Mesothelial cell of epicardium (in vitro differentiated cells): ENCODE data around the gene ARHGAP29. TPM values are rescaled to one million over a fixed set of nuclear protein-coding genes. Genes with fewer than 3 reads are reported as not detected.

Experiments
- DNase-seq, 2 experiments: peaks; one replicate each; pipeline ENCODE4 v3.0.0; 2021; ENCODE audit warnings: low spot score in 2 of 2; ENCODE audit not compliant: unreplicated experiment in 2 of 2
- H3K27ac Mint-ChIP-seq: 2 replicates; pipeline ENCODE4 v1.8.0; 2021; ENCODE audit warnings: mixed read lengths
- H3K27me3 Mint-ChIP-seq: 2 replicates; pipeline ENCODE4 v1.8.0; 2021; ENCODE audit warnings: low read depth, mixed read lengths
- H3K36me3 Mint-ChIP-seq: 2 replicates; pipeline ENCODE4 v1.8.0; 2021; ENCODE audit warnings: mixed read lengths
- H3K4me1 Mint-ChIP-seq: 2 replicates; pipeline ENCODE4 v1.8.0; 2021; ENCODE audit warnings: mixed read lengths
- H3K4me3 Mint-ChIP-seq: 2 replicates; pipeline ENCODE4 v1.8.0; 2021; ENCODE audit warnings: mild to moderate bottlenecking, moderate library complexity, mixed read lengths
- H3K9me3 Mint-ChIP-seq: 2 replicates; pipeline ENCODE4 v1.8.0; 2021; ENCODE audit warnings: mixed read lengths
- CTCF ChIP-seq: fragments of 200-600 bp; sonication (generic); IDR thresholded peaks from one replicate; pipeline ENCODE4 v1.5.0; 2021; ENCODE audit warnings: antibody characterized with exemption; ENCODE audit not compliant: unreplicated experiment
- total RNA-seq: library from RNA; stranded (reverse); gene quantifications from 3 replicates; pipeline ENCODE4 v1.2.1, GENCODE V29; 2021

The ARHGAP29 gene
- total RNA-seq, 1 donor from 2014 or later = 115 TPM

GRCh38 chr1:94260635-94261387, 23.4 kb upstream of the ARHGAP29 start:
- Mint-ChIP-seq H3K9me3 (peaks cover 13% of the 10 kb centered on the region), H3K4me1 (no peaks in the 10 kb centered on the region), H3K27me3 (no peaks in the 10 kb centered on the region), H3K27ac (no peak overlapping the region), H3K36me3 (no peaks in the 10 kb centered on the region), H3K4me3 (no peak overlapping the region)
- no peak for DNase-seq
- TF ChIP-seq CTCF = no peak

- DNase-seq = no peak
- TF ChIP-seq CTCF = no peak
- Mint-ChIP-seq H3K9me3 (peaks cover 13% of the 10 kb centered on the region), H3K4me3 (no peak overlapping the region), H3K36me3 (no peaks in the 10 kb centered on the region), H3K27ac (no peak overlapping the region), H3K27me3 (peaks cover under 1% of the 10 kb centered on the region), H3K4me1 (no peaks in the 10 kb centered on the region)
Observed at GRCh38 chr1:94259635-94260289, 22.4 kb upstream of the ARHGAP29 start.

GRCh38 chr1:94258873-94259331, 21.5 kb upstream of the ARHGAP29 start:
- no peak overlapping the region for H3K27ac Mint-ChIP-seq
- no peaks in the 10 kb centered on the region for H3K36me3 Mint-ChIP-seq
- no peaks in the 10 kb centered on the region for H3K4me1 Mint-ChIP-seq
- DNase-seq = no peak
- H3K27me3 Mint-ChIP-seq = peaks cover 1% of the 10 kb centered on the region
- no peak for TF ChIP-seq CTCF
- peaks cover 9% of the 10 kb centered on the region for H3K9me3 Mint-ChIP-seq
- H3K4me3 Mint-ChIP-seq = no peak overlapping the region

GRCh38 chr1:94257444-94257843, 20.1 kb upstream of the ARHGAP29 start:
- H3K9me3 Mint-ChIP-seq = peaks cover 9% of the 10 kb centered on the region
- DNase-seq = no peak
- no peaks in the 10 kb centered on the region for H3K36me3 Mint-ChIP-seq
- no peak for TF ChIP-seq CTCF
- no peak overlapping the region for H3K4me3 Mint-ChIP-seq
- peaks cover 1% of the 10 kb centered on the region for H3K27me3 Mint-ChIP-seq
- H3K4me1 Mint-ChIP-seq = no peaks in the 10 kb centered on the region
- H3K27ac Mint-ChIP-seq = no peak overlapping the region

GRCh38 chr1:94255476-94255875, 18.1 kb upstream of the ARHGAP29 start:
- Mint-ChIP-seq H3K27ac (no peak overlapping the region), H3K27me3 (peaks cover 1% of the 10 kb centered on the region), H3K9me3 (peaks cover 4% of the 10 kb centered on the region), H3K36me3 (no peaks in the 10 kb centered on the region), H3K4me3 (no peak overlapping the region), H3K4me1 (no peaks in the 10 kb centered on the region)
- DNase-seq = no peak
- TF ChIP-seq CTCF = no peak
